Cardiac muscle cell (in vitro differentiated cells and primary cell): Measurements from ENCODE around the gene TNNC2. TPM values are rescaled to one million over a fixed set of nuclear protein-coding genes. Genes with fewer than 3 reads are reported as not detected.
A peak's percentile ranks its signal among the peaks of the same experiment; 100 is the strongest.
"Not testable (repeated sequence)": the region's sequence is repeated elsewhere in the genome, so short reads cannot be mapped to it uniquely, and the experiment has no call there.

ENCODE experiments used
- DNase-seq, 2 donors: peaks; one replicate each; pipeline versions ENCODE4 v3.0.0 to v3.0.0-alpha.2; 2010 to 2017; ENCODE audit warnings: low read depth in 1 of 2, low spot score in 1 of 2
- H3K27ac ChIP-seq: fragments of 200-600 bp; sonication (generic); 2 replicates; pipeline ENCODE4 v1.5.1; 2016
- H3K27me3 ChIP-seq: fragments of 200-600 bp; sonication (generic); 2 replicates; pipeline ENCODE4 v1.6.0; 2016; ENCODE audit warnings: control low read depth
- H3K36me3 ChIP-seq: fragments of 200-600 bp; sonication (generic); 2 replicates; pipeline ENCODE4 v1.5.1; 2016; ENCODE audit warnings: control low read depth
- H3K4me1 ChIP-seq: fragments of 200-600 bp; sonication (generic); 2 replicates; pipeline ENCODE4 v1.8.1; 2017; ENCODE audit warnings: low read depth, mild to moderate bottlenecking, mixed run types
- H3K4me3 ChIP-seq: fragments of 200-600 bp; sonication (generic); 2 replicates; pipeline ENCODE4 v1.5.1; 2016; ENCODE audit warnings: mild to moderate bottlenecking
- H3K9me3 ChIP-seq: fragments of 200-600 bp; sonication (generic); 2 replicates; pipeline ENCODE4 v1.5.1; 2017; ENCODE audit warnings: low read depth, mild to moderate bottlenecking, control low read depth
- CTCF ChIP-seq: IDR thresholded peaks from 2 replicates; pipeline ENCODE4 v1.5.1; 2012; ENCODE audit warnings: low read depth, mild to moderate bottlenecking, low read length
- polyA plus RNA-seq: library from polyadenylated mRNA; unstranded; fragments of >200 nt; fragmentation: Nextera tagmentation; extraction: Ambion mirVana; gene quantifications from 2 replicates; pipeline ENCODE4 v1.2.1, GENCODE V29; 2016
- total RNA-seq: library from RNA; depleted of rRNA; stranded (reverse); fragments of >200 nt; gene quantifications from 2 replicates; pipeline ENCODE4 v1.2.3, GENCODE V29; 2016

The TNNC2 gene
- total RNA-seq (27.9 and 36.0 TPM in 2 replicates), polyA plus RNA-seq (62.4 and 96.3 TPM in 2 replicates)

- Histone ChIP-seq H3K4me3 (no peak within 1 kb of the TSS), H3K27ac (peak within 1 kb of the TSS; percentile 95), H3K4me1 (peaks cover 44% of the 10 kb centered on the region), H3K9me3 (no peaks in the 10 kb centered on the region), H3K27me3 (no peaks in the 10 kb centered on the region), H3K36me3 (no peaks in the 10 kb centered on the region)
- no peak for TF ChIP-seq CTCF
- DNase-seq: no peak
Measured at GRCh38 chr20:45827030-45827652, at the start of gene TNNC2. Gene TNNC2, minus strand, starts transcription at chr20:45827312. Its CDS starts 64 bp downstream, at chr20:45827248.

- Histone ChIP-seq H3K4me1 (no peaks in the 10 kb centered on the region), H3K27me3 (no peaks in the 10 kb centered on the region), H3K9me3 (no peaks in the 10 kb centered on the region), H3K36me3 (peaks cover 16% of the 10 kb centered on the region), H3K27ac (no peak overlapping the region), H3K4me3 (no peak overlapping the region)
- TF ChIP-seq CTCF: no peak
- DNase-seq: no peak
Measured at GRCh38 chr20:45874576-45874975, 47.5 kb upstream of the TNNC2 start.

- H3K4me3 ChIP-seq, DNase-seq, H3K4me1 ChIP-seq, H3K9me3 ChIP-seq, H3K27me3 ChIP-seq, H3K27ac ChIP-seq: not testable (repeated sequence)
- peaks cover 16% of the 10 kb centered on the region for H3K36me3 ChIP-seq
Measured at GRCh38 chr20:45874104-45874481, 47.0 kb upstream of the TNNC2 start.

- Histone ChIP-seq H3K36me3 (peaks cover 12% of the 10 kb centered on the region), H3K9me3 (no peaks in the 10 kb centered on the region), H3K4me1 (no peaks in the 10 kb centered on the region), H3K4me3 (no peak overlapping the region), H3K27ac (no peak overlapping the region), H3K27me3 (no peaks in the 10 kb centered on the region)
- no peak for TF ChIP-seq CTCF
- DNase-seq: no peak
Measured at GRCh38 chr20:45873409-45874103, 46.4 kb upstream of the TNNC2 start.

GRCh38 chr20:45872626-45873025, 45.5 kb upstream of the TNNC2 start:
- H3K9me3 ChIP-seq: no peaks in the 10 kb centered on the region
- peaks cover 10% of the 10 kb centered on the region for H3K36me3 ChIP-seq
- no peak for DNase-seq
- no peak overlapping the region for H3K4me3 ChIP-seq
- H3K4me1 ChIP-seq: no peaks in the 10 kb centered on the region
- no peak for TF ChIP-seq CTCF
- no peak overlapping the region for H3K27ac ChIP-seq
- H3K27me3 ChIP-seq: no peaks in the 10 kb centered on the region

- no peaks in the 10 kb centered on the region for H3K9me3 ChIP-seq
- H3K4me3 ChIP-seq: no peak overlapping the region
- no peaks in the 10 kb centered on the region for H3K27me3 ChIP-seq
- DNase-seq: peak in 1 of 2 donors; percentile 24
- no peak overlapping the region for H3K27ac ChIP-seq
- no peaks in the 10 kb centered on the region for H3K36me3 ChIP-seq
- no peaks in the 10 kb centered on the region for H3K4me1 ChIP-seq
- TF ChIP-seq CTCF: no peak
Measured at GRCh38 chr20:45867819-45868176, 40.7 kb upstream of the TNNC2 start.
